NCI-H1105 treated with DMSO at 0.1 percent for 48 hours (cell line): ENCODE measurements around the gene MRPS21.
"Not testable (repeated sequence)": the region's sequence is repeated elsewhere in the genome, so short reads cannot be mapped to it uniquely, and the experiment has no call there.

Experiments used
- DNase-seq: peaks from one replicate; lab custom pipeline; 2025; lab: John Stamatoyannopoulos, UW

The MRPS21 gene

DNA sequence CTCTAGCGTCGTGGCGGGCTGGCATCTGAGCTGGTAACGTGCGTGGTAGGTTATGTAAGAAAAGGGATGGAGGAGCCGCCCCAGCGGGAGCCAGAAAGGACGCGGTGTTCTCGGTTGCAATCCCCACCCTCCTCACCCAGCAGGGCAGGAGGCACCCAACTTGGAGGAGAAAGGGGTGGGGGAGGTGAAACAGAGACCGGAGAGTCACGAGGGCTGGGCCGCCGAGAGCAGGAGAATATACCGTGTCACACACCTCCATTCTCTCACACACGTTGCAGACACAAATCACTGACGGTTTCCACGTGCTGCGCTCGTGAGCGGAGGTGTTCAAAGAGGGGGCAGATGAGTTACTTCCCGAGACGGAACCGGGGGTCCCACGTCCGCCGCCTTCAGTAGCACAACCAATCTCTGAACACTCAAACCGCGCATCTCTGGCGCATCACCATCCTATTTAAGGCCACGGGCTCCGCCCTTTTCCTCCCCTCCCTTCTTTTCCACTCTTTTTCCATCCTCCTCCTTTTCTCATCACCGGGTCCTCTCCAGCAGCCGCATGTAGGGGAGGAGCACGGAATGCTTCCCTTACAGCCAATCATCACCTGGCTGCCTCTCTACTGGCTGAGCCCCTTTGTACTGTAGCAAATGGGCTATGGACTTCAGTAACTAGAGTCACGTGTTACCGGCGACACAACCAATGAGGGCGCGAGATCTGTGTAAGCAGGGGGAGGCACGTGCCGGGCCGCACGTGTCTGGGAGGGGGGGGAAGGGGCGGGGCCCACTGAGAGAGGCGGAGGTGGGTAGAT lies 11.7 kb upstream of the MRPS21 start, which contains the start of gene CIART:
Gene CIART (plus strand): TSS at position 797 of the 800 bp plus-strand sequence. CDS start 714 bp downstream, outside the sequence.
- DNase-seq, result peak; percentile 99

- peak; percentile 91 for DNase-seq
These were observed 11.1 kb upstream of the MRPS21 start for GRCh38 chr1:150282558-150282958.

DNA sequence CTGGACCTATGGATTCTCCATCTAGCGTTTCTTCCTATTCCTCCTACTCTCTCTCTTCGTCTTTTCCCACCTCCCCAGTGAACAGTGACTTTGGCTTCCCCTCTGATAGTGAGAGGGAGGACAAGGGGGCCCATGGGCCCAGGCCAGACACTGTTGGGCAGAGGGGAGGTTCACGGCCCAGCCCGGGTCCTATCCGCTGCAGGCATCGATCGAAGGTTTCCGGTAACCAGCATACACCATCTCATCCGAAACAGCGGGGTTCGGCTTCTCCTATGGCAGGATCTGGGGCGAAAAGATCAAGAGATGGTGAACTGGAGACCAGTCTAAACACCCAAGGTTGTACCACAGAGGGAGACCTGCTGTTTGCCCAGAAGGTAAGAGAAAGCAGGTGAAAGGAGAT lies 10.4 kb upstream of the MRPS21 start:
- DNase-seq, result no peak

DNA sequence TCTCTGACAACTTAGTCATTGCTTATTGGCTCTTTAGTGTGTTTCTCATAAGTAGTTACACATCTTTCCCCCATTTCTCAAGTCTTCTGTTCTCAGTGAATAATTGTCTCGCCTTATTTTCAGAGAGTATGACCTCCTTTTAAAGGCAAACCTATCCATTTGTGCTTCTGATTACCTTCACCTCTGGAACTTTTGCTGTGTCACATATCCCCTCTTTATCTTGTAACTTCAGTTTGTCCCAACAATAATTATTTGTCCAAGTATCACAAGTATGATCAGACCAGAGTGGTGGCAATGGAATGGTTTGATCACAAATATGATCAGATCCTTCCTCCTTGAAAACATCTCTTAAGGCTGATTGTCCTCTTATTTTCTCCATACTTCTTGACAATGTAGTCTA lies 5.3 kb upstream of the MRPS21 start:
- no peak for DNase-seq

DNA sequence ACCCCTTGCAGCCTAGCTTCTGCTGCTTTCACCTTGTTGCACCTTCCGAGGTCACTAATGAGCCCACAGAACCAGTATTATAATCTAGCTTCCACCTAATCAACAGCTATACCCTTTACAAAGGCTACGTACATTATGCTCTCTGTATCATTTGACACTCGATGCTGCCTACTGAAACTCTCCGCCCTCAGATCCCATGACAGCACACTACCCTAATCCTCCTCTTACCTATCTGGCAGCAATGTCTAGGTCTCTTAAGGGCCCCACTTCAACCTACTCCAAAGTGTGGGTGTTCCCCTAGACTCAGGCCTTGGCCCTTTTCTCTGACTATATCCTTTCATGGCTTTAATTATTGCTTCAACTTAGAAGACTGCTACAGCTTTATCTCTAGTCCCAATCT lies 4.8 kb upstream of the MRPS21 start:
- no peak for DNase-seq

GRCh38 chr1:150295476-150295875 lies 1.8 kb downstream of the MRPS21 start:
- no peak for DNase-seq

DNA sequence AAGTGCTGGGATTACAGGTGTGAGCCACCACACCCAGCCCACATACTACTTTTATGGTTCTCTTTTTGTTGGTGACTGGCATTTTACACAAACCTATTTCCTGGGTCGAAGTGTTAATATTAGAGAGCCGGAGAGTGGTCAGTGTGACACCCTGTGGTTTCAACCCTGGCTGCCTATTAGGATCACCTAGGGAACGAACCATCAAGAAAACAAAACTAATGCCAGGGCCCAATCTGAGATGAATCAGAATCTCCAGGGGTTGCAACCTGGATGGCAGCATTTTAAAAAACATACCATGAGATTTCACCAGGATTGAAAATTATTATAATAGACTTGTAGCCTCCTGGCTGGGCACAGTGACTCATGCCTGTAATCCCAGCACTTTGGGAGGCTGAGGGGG lies 6.1 kb downstream of the MRPS21 start:
- DNase-seq, result no peak

DNA sequence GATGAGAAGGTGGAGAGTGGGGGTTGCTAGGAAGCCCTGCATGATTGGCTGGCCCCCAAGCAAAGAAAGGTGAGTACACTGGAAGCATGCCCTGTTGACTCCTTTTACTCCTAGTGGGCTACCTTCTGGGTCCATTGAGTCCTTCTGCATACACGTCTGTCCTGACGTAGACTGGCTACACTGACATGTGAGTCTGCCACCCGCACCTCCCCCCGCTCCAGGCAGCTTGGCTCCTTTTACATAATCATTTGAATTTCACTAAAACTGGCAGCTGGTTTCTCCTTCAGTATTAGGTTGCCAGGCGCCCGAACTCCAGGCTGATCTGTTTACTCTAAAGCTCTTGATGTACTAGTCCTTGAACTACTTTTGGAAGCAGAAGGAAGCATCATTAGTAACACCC lies 8.7 kb downstream of the MRPS21 start:
- DNase-seq, result no peak

DNA sequence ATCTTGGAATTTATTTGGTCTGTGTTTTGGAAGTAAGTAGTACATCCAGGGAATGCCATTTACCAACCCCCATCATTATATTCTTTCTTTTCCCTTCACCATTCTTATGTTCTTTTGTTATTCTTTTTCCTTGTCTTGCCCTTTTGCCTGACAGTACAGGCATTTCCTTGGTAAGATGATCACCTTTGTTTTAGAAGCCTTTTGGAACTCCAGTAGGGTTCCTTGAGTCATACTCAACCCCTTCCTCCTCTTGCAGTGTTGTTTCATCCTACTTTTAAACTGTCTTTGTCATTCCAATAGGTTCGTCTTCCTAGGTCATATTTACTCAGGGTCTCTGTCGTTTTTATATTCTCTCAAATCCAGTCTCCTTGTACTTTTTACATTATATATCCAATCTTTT lies 9.2 kb downstream of the MRPS21 start:
- no peak for DNase-seq

- not testable (repeated sequence) for DNase-seq
These were observed 14.9 kb downstream of the MRPS21 start for GRCh38 chr1:150308585-150308984.

- DNase-seq, result peak; percentile 69
These were observed 16.3 kb downstream of the MRPS21 start for GRCh38 chr1:150309758-150310508.

GRCh38 chr1:150311762-150312161 lies 18.1 kb downstream of the MRPS21 start:
- no peak for DNase-seq

DNA sequence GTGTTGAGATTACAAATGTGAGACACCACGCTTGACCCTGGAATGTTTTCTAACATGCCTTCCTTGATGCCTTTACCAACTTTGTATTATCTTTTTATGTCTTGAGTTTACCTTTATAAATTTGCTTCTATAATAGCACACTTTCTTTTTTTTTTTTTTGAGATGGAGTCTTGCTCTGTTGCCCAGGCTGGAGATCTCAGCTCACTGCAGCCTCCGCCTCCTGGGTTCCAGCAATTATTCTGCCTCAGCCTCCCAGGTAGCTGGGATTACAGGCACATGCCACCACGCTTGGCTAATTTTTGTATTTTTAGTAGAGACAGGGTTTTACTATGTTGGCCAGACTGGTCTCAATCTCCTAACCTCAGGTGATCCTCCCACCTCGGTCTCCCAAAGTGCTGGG lies 21.0 kb downstream of the MRPS21 start:
- DNase-seq, result not testable (repeated sequence)

DNA sequence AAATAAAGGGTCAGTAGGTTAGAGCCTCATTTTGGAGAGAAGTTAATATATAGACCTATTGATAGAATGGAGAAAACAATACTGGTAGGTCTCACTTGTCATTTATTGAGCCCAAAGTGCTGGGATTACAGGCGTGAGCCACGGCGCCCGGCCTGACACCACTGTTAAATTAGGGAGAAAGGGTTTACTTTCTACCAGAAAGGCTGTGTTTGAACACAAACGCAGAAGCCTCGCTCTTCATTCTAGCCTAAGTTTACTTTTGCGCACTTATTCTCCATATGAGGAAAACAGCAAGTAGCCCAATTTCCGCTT lies 27.0 kb downstream of the MRPS21 start:
- no peak for DNase-seq

GRCh38 chr1:150321826-150322166 lies 28.1 kb downstream of the MRPS21 start:
- no peak for DNase-seq

DNA sequence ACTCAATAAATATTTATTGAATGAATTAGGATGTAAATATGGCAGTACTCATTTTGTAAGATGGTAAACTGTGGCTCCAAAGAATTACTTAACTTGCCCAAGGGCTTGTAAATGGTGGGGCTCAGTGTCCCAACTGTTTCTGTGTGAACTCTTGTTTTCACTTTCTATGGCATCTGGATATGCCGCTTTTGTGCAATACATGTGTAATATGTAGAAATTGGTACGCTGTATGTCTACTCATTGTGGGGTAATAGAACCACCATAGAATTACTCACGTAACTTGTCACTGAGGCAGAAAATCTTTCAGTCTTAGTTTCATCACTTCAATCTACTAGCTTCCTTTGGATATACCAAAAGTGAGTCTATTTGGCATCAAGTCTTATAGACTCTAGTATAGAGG lies 28.6 kb downstream of the MRPS21 start:
- no peak for DNase-seq

DNA sequence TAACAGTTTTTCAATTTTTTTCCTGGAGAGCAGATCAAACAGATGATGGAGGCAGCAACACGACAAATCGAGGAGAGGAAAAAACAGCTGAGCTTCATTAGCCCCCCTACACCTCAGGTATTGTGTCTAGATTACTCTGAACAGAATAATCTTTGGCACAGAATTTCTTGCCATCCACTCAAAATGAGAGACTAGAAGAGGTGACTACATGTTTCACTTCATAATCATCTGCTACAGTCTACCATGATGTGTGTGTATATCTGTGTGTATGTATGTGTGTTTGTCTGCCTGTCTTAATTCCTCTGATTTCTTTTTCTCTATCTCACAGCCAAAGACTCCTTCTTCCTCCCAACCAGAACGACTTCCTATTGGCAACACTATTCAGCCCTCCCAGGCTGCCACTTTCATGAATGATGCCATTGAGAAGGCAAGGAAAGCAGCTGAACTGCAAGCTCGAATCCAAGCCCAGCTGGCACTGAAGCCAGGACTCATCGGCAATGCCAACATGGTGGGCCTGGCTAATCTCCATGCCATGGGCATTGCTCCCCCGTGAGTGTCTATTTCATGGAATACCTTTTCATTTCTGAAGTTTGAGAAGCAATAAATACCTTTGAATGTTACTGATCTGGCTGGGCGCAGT lies 39.1 kb downstream of the MRPS21 start:
- DNase-seq, result no peak

GRCh38 chr1:150346316-150346715 lies 52.7 kb downstream of the MRPS21 start:
- no peak for DNase-seq

DNA sequence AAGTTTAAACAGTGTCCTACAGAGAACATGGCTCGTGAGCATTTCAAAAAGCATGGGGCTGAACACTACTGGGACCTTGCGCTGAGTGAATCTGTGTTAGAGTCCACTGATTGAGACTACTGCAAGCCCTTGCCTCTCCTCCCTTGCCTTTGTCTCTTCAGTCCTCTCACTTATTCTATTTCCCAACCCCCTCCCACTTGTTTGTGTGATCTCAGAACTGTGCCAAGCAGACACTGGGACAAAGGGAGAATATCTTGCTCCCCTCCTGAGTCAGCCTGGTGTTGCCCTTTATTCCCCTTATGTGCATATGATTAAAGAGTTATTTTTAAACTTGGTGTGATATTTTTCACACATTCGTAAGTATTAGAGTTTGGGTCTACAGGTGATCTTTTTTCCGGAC lies 59.2 kb downstream of the MRPS21 start:
- DNase-seq, result no peak
